Osteocyte (in vitro differentiated cells): ENCODE data around the gene ADH1B. TPM values are rescaled to one million over a fixed set of nuclear protein-coding genes. Genes with fewer than 3 reads are reported as not detected.
"Not testable (repeated sequence)": the region's sequence is repeated elsewhere in the genome, so short reads cannot be mapped to it uniquely, and the experiment has no call there.

Experiments used
- DNase-seq: peaks from one replicate; pipeline ENCODE4 v3.0.0; 2021; ENCODE audit warnings: mixed read lengths; ENCODE audit not compliant: unreplicated experiment; ENCODE audit errors: extremely low spot score
- H3K27ac Mint-ChIP-seq: one replicate; pipeline ENCODE4 v1.8.0; 2021; ENCODE audit warnings: mild to moderate bottlenecking, mixed read lengths; ENCODE audit not compliant: unreplicated experiment
- H3K27me3 Mint-ChIP-seq: one replicate; pipeline ENCODE4 v1.8.0; 2021; ENCODE audit warnings: mixed read lengths; ENCODE audit not compliant: unreplicated experiment
- H3K36me3 Mint-ChIP-seq: one replicate; pipeline ENCODE4 v1.8.0; 2021; ENCODE audit warnings: mixed read lengths; ENCODE audit not compliant: unreplicated experiment
- H3K4me1 Mint-ChIP-seq: one replicate; pipeline ENCODE4 v1.8.0; 2021; ENCODE audit warnings: mixed read lengths; ENCODE audit not compliant: unreplicated experiment
- H3K4me3 Mint-ChIP-seq: one replicate; pipeline ENCODE4 v1.8.0; 2021; ENCODE audit warnings: mild to moderate bottlenecking, moderate library complexity, mixed read lengths; ENCODE audit not compliant: unreplicated experiment
- H3K9me3 Mint-ChIP-seq: one replicate; pipeline ENCODE4 v1.8.0; 2021; ENCODE audit warnings: mixed read lengths; ENCODE audit not compliant: unreplicated experiment
- long read RNA-seq: library from polyadenylated mRNA; unstranded; transcript quantifications from one replicate; pipeline ENCODE4 v2.0.0, GENCODE V29; 2021
- total RNA-seq: library from RNA; stranded (reverse); gene quantifications from 2 replicates; pipeline ENCODE4 v1.2.1, GENCODE V29; 2021
- TF ChIP-seq, protein P1 (sequence below): fragments of 200-600 bp; sonication (generic); IDR thresholded peaks from 2 replicates; pipeline ENCODE4 v1.5.0; 2021; ENCODE audit warnings: antibody characterized with exemption, mild to moderate bottlenecking, moderate library complexity

Gene ADH1B
- total RNA-seq: 5.7 and 8.8 TPM in 2 replicates
- long read RNA-seq, full-length matches to known transcripts: 20 of 21 reads
- long read RNA-seq, partial matches to known transcripts: 1 of 21 reads
- long read RNA-seq, other reads (novel, unspliced or antisense): 0 of 21 reads

GRCh38 chr4:99321241-99322191 lies at the start of gene ADH1B:
ADH1B (minus strand) TSS chr4:99321401; CDS start chr4:99321331, 70 bp downstream.
- no peak within 1 kb of the TSS for H3K27ac Mint-ChIP-seq
- H3K36me3 Mint-ChIP-seq: peaks cover 3% of the 10 kb centered on the region
- no peak for DNase-seq
- peaks cover 30% of the 10 kb centered on the region for H3K4me1 Mint-ChIP-seq
- peaks cover 14% of the 10 kb centered on the region for H3K9me3 Mint-ChIP-seq
- H3K4me3 Mint-ChIP-seq: no peak within 1 kb of the TSS
- TF ChIP-seq, protein P1, sequence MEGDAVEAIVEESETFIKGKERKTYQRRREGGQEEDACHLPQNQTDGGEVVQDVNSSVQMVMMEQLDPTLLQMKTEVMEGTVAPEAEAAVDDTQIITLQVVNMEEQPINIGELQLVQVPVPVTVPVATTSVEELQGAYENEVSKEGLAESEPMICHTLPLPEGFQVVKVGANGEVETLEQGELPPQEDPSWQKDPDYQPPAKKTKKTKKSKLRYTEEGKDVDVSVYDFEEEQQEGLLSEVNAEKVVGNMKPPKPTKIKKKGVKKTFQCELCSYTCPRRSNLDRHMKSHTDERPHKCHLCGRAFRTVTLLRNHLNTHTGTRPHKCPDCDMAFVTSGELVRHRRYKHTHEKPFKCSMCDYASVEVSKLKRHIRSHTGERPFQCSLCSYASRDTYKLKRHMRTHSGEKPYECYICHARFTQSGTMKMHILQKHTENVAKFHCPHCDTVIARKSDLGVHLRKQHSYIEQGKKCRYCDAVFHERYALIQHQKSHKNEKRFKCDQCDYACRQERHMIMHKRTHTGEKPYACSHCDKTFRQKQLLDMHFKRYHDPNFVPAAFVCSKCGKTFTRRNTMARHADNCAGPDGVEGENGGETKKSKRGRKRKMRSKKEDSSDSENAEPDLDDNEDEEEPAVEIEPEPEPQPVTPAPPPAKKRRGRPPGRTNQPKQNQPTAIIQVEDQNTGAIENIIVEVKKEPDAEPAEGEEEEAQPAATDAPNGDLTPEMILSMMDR: no peak
- no peaks in the 10 kb centered on the region for H3K27me3 Mint-ChIP-seq

- not testable (repeated sequence) for H3K36me3 Mint-ChIP-seq, H3K27me3 Mint-ChIP-seq, H3K4me1 Mint-ChIP-seq, DNase-seq, H3K27ac Mint-ChIP-seq, H3K4me3 Mint-ChIP-seq
- peaks cover 20% of the 10 kb centered on the region for H3K9me3 Mint-ChIP-seq
Measured at GRCh38 chr4:99367817-99368216, 46.6 kb upstream of the ADH1B start.

- Mint-ChIP-seq H3K36me3 (peaks cover 3% of the 10 kb centered on the region), H3K27me3 (no peaks in the 10 kb centered on the region), H3K9me3 (peaks cover 11% of the 10 kb centered on the region), H3K27ac (no peak overlapping the region), H3K4me3 (no peak overlapping the region), H3K4me1 (peaks cover 2% of the 10 kb centered on the region)
- no peak for DNase-seq
- TF ChIP-seq, protein P1: no peak
Measured at GRCh38 chr4:99366491-99366890, 45.3 kb upstream of the ADH1B start.

- H3K36me3 Mint-ChIP-seq: peaks cover 3% of the 10 kb centered on the region
- DNase-seq: no peak
- H3K4me1 Mint-ChIP-seq: peaks cover 2% of the 10 kb centered on the region
- H3K9me3 Mint-ChIP-seq: peaks cover 11% of the 10 kb centered on the region
- no peaks in the 10 kb centered on the region for H3K27me3 Mint-ChIP-seq
- H3K27ac Mint-ChIP-seq: no peak overlapping the region
- TF ChIP-seq, protein P1: no peak
- H3K4me3 Mint-ChIP-seq: no peak overlapping the region
Measured at GRCh38 chr4:99362768-99363167, 41.6 kb upstream of the ADH1B start.

- TF ChIP-seq, protein P1: no peak
- Mint-ChIP-seq H3K36me3 (peaks cover 3% of the 10 kb centered on the region), H3K27me3 (no peaks in the 10 kb centered on the region), H3K27ac (no peak overlapping the region), H3K9me3 (peaks cover 11% of the 10 kb centered on the region), H3K4me3 (no peak overlapping the region), H3K4me1 (peaks cover 2% of the 10 kb centered on the region)
- no peak for DNase-seq
Measured at GRCh38 chr4:99361899-99362275, 40.7 kb upstream of the ADH1B start.
